Panc1 (cell line): ENCODE measurements around the gene SCG5. TPM values are rescaled to one million over a fixed set of nuclear protein-coding genes. Genes with fewer than 3 reads are reported as not detected.

Source experiments
- total RNA-seq: library from RNA; stranded (reverse); gene quantifications from one replicate; pipeline ENCODE4 v1.2.1, GENCODE V29; 2021; ENCODE audit not compliant: unreplicated experiment

Gene SCG5
- total RNA-seq, 1 experiment from 2014 or later: 0.67 TPM

Other genes with a start within 250 kb of the SCG5 start
- gene GOLGA8K, start 238.4 kb upstream of the SCG5 start, total RNA-seq: 1.5 TPM
- gene GOLGA8O, start 186.1 kb upstream of the SCG5 start, total RNA-seq: 0.69 TPM
- gene GOLGA8N, start 48.3 kb upstream of the SCG5 start, total RNA-seq: 4.1 TPM
- 124 TPM for gene ARHGAP11A, start 26.2 kb upstream of the SCG5 start, total RNA-seq
- 0.41 TPM for gene GREM1, start 76.3 kb downstream of the SCG5 start, total RNA-seq